Retinal pigment epithelial cell (primary cell): ENCODE results near the gene TPCN1.

Source experiments
- DNase-seq: peaks from one replicate; pipeline ENCODE4 v3.0.0-alpha.2; 2010; ENCODE audit warnings: low read depth
- H3K4me3 ChIP-seq: 2 replicates; pipeline ENCODE4 v1.5.1; 2011; ENCODE audit warnings: mild to moderate bottlenecking, low read length, control low read depth, moderate library complexity
- TF ChIP-seq, protein P1 (sequence below): conservative IDR thresholded peaks from 2 replicates; pipeline ENCODE4 v1.5.1; 2011; ENCODE audit warnings: low read depth, low read length, control low read depth, inconsistent platforms

Gene TPCN1

DNA sequence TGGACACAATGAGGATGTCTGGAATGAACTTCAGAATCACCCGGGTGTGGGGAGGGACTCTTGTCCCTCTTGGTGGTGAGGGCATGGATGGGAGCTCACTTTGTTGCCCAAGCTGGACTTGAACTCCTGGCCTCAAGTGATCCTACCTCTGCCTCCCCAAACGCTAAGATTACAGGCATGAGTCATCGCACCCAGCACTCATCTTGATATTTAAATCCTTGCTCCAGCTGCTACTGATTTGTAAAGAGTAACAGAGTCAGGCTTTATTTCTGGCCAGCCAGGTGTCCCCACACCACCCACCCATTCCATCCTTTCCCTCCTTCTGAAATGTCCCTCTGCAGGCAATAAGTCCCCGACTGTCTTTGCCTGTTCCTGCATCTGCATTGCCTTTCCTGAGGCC lies 40.9 kb upstream of the TPCN1 start:
- no peak for DNase-seq
- H3K4me3 ChIP-seq = no peak overlapping the region
- TF ChIP-seq, protein P1, sequence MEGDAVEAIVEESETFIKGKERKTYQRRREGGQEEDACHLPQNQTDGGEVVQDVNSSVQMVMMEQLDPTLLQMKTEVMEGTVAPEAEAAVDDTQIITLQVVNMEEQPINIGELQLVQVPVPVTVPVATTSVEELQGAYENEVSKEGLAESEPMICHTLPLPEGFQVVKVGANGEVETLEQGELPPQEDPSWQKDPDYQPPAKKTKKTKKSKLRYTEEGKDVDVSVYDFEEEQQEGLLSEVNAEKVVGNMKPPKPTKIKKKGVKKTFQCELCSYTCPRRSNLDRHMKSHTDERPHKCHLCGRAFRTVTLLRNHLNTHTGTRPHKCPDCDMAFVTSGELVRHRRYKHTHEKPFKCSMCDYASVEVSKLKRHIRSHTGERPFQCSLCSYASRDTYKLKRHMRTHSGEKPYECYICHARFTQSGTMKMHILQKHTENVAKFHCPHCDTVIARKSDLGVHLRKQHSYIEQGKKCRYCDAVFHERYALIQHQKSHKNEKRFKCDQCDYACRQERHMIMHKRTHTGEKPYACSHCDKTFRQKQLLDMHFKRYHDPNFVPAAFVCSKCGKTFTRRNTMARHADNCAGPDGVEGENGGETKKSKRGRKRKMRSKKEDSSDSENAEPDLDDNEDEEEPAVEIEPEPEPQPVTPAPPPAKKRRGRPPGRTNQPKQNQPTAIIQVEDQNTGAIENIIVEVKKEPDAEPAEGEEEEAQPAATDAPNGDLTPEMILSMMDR = no peak

DNA sequence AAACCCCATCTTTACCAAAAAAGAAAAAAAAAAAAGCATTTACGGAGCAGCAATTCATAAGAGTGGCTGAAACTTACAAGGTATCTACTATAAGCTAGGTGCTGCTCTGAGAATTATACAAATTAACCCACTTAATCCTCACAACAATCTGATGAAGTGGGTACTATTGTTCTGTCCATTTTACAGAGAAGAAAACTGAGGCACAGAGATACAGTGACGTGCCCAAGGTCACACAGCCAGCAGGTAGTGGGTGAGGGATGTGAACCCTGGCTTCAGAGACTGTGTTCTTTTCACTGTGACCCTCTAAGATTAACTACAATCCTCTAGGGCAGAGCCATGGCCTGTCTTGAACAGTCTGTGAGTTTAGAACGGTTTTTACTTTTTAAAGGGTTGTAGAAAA lies 39.3 kb upstream of the TPCN1 start:
- DNase-seq = no peak
- TF ChIP-seq, protein P1 = no peak
- no peak overlapping the region for H3K4me3 ChIP-seq

DNA sequence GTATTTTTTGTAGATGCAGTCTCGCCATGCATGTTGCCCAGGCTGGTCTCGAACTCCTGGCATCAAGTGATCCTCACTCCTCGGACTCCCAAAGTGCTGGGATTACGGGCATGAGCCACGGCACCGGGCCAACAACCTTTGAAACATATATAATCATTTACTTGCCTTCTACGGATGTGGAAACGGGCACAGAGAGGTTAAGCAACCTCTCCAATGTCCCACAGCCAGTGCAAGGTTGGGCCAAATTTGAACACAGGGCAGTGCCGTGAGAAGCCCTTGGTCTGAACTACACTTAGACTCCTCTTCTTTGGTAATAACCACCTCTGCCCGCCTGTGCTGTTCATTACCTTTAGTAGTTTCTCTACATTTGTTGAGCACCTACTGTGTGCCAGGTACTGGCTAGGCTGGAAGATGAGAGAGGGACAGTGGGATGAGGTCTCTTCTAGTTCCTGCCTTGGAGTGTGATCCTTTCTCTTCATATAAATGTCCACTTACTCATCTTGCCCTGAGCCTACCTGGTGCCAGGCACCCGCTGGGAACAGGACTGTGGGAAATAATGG lies 38.2 kb upstream of the TPCN1 start:
- TF ChIP-seq, protein P1 = no peak
- DNase-seq = no peak
- H3K4me3 ChIP-seq = no peak overlapping the region

DNA sequence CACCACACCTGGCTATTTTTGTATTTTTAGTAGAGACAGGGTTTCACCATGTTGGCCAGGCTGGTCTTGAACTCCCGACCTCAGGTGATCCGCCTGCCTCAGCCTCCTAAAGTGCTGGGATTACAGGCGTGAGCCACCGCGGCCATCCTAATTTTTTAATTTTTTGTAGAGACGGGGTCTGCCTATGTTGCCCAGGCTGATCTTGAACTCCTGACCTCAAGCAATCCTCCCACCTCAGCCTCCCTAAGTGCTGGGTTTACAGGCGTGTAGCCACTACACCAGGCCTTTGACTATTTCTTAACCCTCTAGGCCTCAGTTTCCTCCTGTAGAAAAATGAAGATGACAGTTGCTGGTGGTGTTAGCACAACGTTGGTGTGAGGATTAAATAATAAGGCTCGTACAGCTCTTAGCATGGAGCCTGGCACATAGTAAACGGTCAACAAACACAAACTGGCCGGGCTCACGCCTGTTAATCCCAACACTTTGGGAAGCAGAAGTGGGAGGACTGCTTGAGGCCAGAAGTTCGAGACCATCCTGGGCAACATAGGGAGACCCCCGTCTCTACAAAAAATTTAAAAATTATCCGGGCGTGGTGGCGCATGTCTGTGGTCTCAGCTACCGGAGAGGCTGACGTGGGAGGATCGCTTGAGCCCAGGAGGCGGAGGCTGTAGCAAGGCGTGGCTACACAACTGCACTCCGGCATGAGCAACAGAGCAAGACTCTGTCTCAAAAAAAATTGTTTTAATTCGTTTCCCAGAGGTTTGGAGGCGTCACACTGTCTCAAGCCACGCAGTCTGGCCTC lies 37.0 kb upstream of the TPCN1 start:
- H3K4me3 ChIP-seq = peak overlapping the region; percentile 82
- TF ChIP-seq, protein P1 = no peak
- DNase-seq = no peak

DNA sequence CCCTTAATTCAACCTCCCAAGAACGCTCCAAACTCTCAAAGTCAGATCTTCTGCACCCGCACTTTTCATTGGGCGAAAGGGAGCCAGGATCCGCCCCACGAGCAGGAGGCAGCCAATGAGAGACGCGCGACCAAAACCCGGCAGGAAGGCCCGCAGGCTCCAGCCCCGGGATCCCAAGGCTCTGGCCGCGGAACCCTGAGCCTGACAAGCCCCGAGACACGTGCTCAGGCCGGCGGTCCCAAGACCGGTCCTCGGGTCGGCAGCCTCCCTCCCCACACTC lies 36.4 kb upstream of the TPCN1 start:
- TF ChIP-seq, protein P1 = no peak
- peak overlapping the region; percentile 82 for H3K4me3 ChIP-seq
- peak; percentile 61 for DNase-seq

DNA sequence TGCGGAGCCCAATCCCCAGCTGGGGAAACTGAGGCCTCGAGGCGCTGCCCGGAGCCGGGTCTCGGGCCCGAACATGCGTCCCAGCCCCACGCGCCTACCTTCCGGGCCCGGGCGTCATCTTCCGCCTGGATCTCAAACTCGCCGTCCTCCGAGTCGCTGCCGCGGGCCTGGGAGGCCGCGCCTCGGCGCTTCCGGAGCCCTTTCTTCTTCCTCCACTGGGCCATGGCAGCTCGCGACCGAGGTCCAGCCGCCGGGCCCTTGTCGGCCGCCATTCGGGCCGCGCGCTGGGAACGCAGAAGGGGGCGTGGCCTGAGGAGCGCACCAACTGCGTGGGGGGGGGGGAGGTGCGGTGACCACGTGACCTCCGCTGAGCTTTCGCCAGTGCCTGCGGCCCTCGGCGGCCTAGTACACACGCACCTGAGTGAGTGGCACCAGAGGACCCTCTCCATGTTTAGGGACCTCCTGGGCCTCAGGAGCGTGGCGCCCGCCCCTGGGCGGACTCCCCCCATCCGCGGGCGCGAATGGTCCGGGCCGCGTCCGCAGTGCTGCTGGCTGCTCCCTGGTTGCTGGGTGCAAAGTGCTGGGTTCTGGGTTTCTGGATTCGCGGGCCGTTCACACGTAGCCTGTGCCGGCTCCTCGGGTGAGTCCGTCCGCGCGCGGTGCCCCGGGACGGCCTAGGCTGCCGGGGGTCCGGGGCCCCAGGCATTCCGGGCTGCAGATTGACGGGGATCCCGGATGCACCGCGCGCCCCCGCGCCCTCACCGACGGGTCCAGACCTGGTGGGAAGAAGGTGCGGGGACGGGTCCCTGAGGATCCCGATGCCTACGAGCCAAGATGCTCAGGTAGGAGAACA lies 35.9 kb upstream of the TPCN1 start, which contains the start of the genes DDX54 and RITA1:
TSS of gene DDX54 (minus strand) at position 299 of the 853 bp plus-strand sequence. CDS start at position 272, 27 bp downstream.
TSS of gene RITA1 (plus strand) at position 542 of the 853 bp plus-strand sequence. CDS start 1,026 bp downstream, outside the sequence.
- peak within 1 kb of the TSS; percentile 82 for H3K4me3 ChIP-seq
- TF ChIP-seq, protein P1 = no peak
- peak; percentile 30 for DNase-seq
